GM19463 (cell line): Measurements from ENCODE around the gene HSPB1.
"Not testable (repeated sequence)": the region's sequence is repeated elsewhere in the genome, so short reads cannot be mapped to it uniquely, and the experiment has no call there.

Experiments used
- ATAC-seq: cut with Tn5 transposase; IDR thresholded peaks from one replicate; pipeline ENCODE4 v1.9.1; 2021; ENCODE audit warnings: mild to moderate bottlenecking, moderate library complexity; ENCODE audit not compliant: unreplicated experiment

HSPB1 gene

GRCh38 chr7:76281006-76281705 lies 21.3 kb upstream of the HSPB1 start:
- ATAC-seq = no peak

GRCh38 chr7:76281706-76282343 lies 20.6 kb upstream of the HSPB1 start:
- no peak for ATAC-seq

GRCh38 chr7:76282344-76283253 lies 19.9 kb upstream of the HSPB1 start:
- ATAC-seq = no peak

GRCh38 chr7:76283254-76284159 lies 19.0 kb upstream of the HSPB1 start:
- ATAC-seq = no peak

- ATAC-seq = no peak
Observed at GRCh38 chr7:76285604-76286374, 16.7 kb upstream of the HSPB1 start.

- ATAC-seq = no peak
Observed at GRCh38 chr7:76286842-76287403, 15.6 kb upstream of the HSPB1 start.

GRCh38 chr7:76290847-76291350 lies 11.6 kb upstream of the HSPB1 start:
- not testable (repeated sequence) for ATAC-seq

- ATAC-seq = peak; percentile 69
Observed at GRCh38 chr7:76291351-76292212, 10.9 kb upstream of the HSPB1 start.

- peak; percentile 7 for ATAC-seq
Observed at GRCh38 chr7:76292213-76292573, 10.3 kb upstream of the HSPB1 start.

GRCh38 chr7:76292911-76293310 lies 9.6 kb upstream of the HSPB1 start:
- not testable (repeated sequence) for ATAC-seq

- no peak for ATAC-seq
Observed at GRCh38 chr7:76293407-76293901, 9.0 kb upstream of the HSPB1 start.

GRCh38 chr7:76294344-76295024 lies 8.0 kb upstream of the HSPB1 start:
- peak; percentile 67 for ATAC-seq

- ATAC-seq = no peak
Observed at GRCh38 chr7:76296743-76297740, 5.4 kb upstream of the HSPB1 start.

- no peak for ATAC-seq
Observed at GRCh38 chr7:76300166-76300731, 2.2 kb upstream of the HSPB1 start.

- ATAC-seq = no peak
Observed at GRCh38 chr7:76301000-76301399, 1.5 kb upstream of the HSPB1 start.
